Measurements from ENCODE around the gene GPR143.
"Not testable (repeated sequence)": the region's sequence is repeated elsewhere in the genome, so short reads cannot be mapped to it uniquely, and the experiment has no call there.

The GPR143 gene

GRCh38 chrX:9765737-9766097 is at the start of gene GPR143:
TSS of gene GPR143 (minus strand) at chrX:9765847. CDS start at chrX:9765817, 30 bp downstream.
- DNase-seq = no peak

DNA sequence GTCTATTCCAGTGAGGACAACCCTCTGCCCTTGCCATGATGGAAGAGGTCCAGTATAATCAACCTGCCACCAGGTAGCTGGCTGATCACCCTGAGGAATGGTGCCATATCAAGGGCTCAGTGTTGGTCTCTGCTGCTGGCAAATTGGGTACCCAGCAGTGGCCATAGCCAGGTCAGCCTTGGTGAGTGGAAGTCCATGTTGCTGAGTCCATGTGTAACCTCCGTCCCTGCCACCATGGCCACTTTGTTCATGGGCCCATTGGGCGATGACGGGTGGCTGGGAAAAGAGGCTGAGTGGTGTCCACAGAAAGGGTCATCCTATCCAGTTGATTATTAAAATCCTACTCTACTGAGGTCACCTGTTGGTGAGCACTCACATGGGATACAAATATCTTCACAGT is 45.4 kb upstream of the GPR143 start:
- DNase-seq = not testable (repeated sequence)

GRCh38 chrX:9809876-9810275 is 44.2 kb upstream of the GPR143 start:
- DNase-seq = not testable (repeated sequence)

- DNase-seq = no peak
Observed at GRCh38 chrX:9807355-9808182, 41.9 kb upstream of the GPR143 start.

DNA sequence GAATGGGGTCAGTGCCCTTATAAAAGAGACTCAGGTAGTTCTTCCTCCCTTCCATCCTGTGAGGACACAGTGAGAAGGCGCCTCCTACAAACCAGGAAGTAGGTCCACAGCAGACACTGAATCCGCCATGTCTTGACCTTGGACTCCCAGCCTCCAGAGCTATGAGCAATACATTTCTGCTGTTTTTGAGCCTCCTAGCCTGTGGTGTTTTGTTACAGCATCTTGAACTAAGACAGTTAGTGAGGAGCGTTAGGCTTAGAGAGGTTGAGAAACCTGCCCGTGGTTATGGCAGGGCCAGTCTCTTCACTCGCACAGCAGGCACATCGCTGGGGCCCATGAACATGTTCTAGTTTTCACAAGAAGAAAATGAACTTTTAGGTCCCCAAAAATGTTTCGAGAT is 40.3 kb upstream of the GPR143 start:
- no peak for DNase-seq

- DNase-seq = no peak
Observed at GRCh38 chrX:9804444-9804843, 38.8 kb upstream of the GPR143 start.

DNA sequence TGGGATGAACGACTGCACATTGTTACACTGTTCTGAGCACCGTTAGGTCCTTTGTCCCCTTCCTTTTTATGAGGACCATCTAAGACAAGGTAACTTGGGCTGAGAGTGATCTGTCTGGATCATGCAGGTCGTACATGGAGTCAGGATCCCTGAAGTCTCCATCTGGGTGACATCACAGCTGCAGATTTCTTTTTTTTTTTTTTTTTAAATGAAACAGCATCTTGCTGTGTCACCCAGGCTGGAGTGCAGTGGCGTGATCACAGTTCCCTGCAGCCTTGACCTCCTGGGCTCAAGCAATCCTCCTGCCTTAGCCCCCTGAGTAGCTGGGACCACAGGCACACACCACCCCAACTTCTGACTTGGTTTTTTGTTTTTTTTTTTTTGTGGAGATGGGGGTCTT is 37.1 kb upstream of the GPR143 start:
- DNase-seq = no peak

- DNase-seq = no peak
Observed at GRCh38 chrX:9797384-9798360, 32.0 kb upstream of the GPR143 start.

DNA sequence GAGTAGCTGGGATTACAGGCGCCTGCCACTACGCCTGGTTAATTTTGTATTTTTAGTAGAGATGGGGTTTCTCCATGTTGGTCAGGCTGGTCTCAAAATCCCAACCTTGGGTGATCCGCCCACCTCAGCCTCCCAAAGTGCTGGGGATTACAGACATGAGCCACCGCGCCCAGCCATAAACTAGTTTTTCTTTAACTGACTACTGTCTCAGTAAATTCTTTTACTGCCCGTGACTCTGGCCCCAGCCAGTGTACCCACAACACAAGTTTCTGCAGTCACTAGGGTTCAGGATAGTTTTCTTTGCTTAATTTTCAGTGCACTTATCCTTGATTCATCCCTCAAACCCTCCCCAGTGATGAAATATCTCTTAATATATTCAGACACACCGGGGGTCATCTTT is 28.8 kb upstream of the GPR143 start:
- DNase-seq = no peak

DNA sequence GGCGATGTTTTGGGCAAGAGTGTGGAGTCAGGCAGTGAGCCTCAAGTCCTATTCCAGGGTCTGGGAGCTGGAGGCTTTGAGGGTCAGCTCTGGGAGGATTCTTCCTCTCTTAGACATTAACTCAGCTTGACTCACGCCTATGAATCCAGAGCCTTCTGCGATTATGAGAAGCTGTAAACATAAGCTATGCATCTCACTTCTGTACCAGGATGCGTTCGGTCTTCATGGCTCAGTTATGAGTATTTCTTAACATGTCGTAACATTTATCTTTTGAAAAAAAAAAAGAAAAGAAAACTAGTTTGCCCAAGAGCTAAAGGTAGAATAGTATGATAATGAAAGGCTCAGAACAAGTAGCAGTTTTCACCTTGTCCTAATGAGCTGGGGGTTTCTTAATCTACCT is 25.2 kb upstream of the GPR143 start:
- DNase-seq = no peak

- no peak for DNase-seq
Observed at GRCh38 chrX:9789555-9789954, 23.9 kb upstream of the GPR143 start.

DNA sequence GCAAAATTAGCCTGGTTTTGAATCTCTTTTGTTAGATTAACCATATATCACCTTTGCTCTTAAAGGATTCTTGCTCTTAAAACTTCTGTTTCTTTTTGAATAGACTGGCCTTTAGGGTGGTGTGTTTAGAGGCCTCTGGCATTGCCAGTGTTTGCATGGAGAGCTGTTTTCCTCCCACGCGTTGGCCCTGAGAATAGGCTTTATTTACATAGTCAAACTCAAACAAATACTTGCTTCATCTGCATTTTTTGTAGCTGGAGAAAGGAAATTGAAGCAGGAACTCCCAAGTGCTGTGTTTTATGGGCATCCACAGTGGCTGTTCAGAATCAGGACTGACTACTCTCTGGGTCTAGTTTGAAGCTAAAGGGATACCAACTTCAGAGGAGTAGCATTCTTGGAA is 23.3 kb upstream of the GPR143 start:
- no peak for DNase-seq

GRCh38 chrX:9786798-9787635 is 21.4 kb upstream of the GPR143 start:
- no peak for DNase-seq

- DNase-seq = no peak
Observed at GRCh38 chrX:9785944-9786797, 20.5 kb upstream of the GPR143 start, which contains the start of gene SHROOM2. TSS of gene SHROOM2 (plus strand) at chrX:9786429. CDS start at chrX:9786546, 117 bp downstream.

DNA sequence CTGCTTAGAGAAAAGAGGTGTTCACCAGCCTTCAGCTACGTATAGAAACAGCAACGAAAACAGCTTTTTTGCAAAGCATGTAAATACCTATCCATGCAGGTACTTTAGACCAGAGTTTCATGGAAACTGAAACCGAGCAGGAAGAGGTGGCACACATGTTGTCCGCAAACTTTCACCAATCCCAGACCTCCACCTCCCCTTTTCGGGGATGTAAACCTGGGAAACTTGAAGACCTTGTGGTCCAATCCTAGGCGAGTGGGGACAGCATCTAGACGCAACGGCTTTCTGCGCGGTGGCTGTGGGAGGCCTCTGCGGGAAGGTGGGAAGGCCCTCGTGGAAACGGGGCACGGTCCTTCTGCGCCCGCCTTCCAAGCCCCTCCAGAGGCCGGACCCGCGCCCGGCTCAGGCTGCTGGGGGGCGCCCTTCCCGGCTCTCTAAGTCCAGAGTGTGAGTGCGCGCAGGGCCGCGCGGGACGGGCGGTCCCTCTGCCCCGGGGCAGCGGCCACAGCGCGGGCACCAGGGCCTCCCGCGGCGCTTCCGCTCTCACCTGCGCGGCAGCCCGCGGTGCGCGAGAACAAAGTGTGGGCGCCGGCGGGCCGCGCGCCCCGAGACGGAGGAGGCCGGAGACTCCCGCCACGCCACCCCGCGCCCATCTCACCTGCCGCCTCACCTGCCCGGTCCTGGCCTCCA is 19.8 kb upstream of the GPR143 start:
- no peak for DNase-seq

DNA sequence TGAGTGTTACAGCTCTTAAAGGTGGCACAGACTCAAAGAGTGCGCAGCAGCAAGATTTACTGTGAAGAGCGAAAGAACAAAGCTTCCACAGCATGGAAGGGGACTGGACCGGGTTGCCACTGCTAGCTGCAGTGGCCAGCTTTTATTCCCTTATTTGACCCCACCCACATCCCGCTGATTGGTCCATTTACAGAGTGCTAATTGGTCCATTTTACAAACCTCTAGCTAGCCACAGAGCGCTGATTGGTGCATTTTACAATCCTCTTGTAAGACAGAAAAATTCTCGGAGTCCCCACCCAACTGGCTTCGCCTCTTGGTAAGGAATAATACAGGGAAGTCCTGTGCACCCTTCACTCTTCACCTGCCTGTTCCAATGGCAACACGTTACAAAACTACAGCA is 18.7 kb upstream of the GPR143 start:
- no peak for DNase-seq

DNA sequence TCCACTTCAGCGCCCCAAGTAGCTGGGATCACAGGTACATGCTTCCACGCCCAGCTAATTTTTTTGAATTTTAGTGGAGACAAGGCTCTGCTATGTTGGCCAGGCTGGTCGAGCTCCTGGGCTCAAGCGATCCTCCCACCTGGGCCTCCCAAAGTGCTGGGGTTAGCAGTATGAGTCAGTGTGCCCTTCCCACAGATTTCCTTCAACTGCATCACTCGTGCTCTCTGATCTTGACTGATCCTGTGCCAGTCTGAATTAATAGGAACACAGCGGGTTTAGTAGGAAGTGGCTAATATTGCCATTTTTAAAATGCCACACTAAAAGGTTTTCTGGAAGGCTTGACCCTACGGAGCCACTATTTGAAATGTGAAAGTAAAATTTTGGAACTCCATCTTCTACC is 16.3 kb upstream of the GPR143 start:
- no peak for DNase-seq

GRCh38 chrX:9775930-9776329 is 10.3 kb upstream of the GPR143 start:
- DNase-seq = no peak

GRCh38 chrX:9772943-9773342 is 7.3 kb upstream of the GPR143 start:
- DNase-seq = no peak

- DNase-seq = no peak
Observed at GRCh38 chrX:9770319-9770718, 4.7 kb upstream of the GPR143 start.

DNA sequence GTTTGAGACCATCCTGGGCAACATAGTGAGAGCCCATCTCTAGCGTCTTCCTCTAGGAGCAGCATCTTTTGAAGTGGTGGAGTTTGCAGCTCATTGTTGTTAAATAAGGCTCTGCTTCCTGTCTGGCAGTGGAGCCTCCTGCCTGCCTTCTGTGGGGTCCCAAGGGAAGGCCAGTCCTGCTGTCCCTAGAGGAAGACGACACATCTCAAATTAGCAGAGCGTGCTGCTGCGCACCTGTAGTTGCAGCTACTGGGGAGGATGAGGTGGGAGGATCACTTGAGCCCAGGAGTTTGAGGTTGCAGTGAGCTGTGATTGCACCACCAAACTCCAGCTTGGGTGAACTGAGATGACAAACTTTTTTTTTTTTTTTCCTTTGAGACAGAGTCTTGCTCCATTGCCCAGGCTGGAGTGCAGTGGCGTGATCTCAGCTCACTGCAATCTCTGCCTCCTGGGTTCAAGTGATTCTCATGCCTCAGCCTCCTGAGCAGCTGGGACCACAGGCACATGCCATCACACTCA is 2.7 kb upstream of the GPR143 start:
- not testable (repeated sequence) for DNase-seq
